LNCAP (cell line): ENCODE data around the gene NFKBIB.

ENCODE experiments used
- TF ChIP-seq, protein P1 (sequence below): fragments of 450-650 bp; IDR thresholded peaks from 2 replicates; pipeline ENCODE4 v1.5.1; 2017; ENCODE audit warnings: mild to moderate bottlenecking

Gene NFKBIB

GRCh38 chr19:38951187-38951586, 51.4 kb downstream of the NFKBIB start:
- TF ChIP-seq, protein P1, sequence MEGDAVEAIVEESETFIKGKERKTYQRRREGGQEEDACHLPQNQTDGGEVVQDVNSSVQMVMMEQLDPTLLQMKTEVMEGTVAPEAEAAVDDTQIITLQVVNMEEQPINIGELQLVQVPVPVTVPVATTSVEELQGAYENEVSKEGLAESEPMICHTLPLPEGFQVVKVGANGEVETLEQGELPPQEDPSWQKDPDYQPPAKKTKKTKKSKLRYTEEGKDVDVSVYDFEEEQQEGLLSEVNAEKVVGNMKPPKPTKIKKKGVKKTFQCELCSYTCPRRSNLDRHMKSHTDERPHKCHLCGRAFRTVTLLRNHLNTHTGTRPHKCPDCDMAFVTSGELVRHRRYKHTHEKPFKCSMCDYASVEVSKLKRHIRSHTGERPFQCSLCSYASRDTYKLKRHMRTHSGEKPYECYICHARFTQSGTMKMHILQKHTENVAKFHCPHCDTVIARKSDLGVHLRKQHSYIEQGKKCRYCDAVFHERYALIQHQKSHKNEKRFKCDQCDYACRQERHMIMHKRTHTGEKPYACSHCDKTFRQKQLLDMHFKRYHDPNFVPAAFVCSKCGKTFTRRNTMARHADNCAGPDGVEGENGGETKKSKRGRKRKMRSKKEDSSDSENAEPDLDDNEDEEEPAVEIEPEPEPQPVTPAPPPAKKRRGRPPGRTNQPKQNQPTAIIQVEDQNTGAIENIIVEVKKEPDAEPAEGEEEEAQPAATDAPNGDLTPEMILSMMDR: no peak

DNA sequence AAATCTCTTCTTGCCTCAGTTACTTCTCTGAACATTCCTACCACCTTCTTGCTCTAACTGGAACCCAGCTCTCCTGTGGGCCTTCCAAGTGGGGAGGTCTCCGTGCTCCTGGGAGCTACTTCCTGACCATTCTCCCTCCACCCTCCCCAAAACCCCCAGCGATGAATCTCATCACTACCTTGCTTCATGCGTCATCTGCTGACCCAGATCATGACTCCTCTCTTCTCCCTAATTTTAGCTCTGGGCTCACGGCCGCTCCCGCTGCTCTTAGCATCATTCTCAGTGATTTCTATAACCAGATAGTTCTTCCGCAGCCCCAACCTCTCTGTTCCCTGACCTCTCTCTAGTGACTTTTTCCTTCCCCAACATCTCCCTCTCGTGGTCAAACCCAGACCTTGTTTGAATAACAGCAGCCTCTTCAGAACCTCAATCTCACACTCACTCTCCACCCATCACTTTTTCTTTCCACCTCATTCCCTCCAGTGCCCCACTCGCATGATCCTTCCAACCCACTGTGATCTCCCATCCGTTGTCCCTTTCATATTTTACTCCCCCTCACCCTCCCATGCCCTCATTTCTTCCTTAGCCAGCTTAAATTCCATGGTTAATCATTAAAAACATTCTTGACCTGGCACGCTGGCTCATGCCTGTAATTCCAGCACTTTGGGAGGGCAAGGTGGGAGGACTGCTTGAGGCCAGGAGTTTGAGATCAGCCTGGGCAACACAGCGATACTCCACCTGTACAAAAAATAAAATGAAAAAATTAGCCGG, 52.8 kb downstream of the NFKBIB start:
- TF ChIP-seq, protein P1: peak; percentile 59

DNA sequence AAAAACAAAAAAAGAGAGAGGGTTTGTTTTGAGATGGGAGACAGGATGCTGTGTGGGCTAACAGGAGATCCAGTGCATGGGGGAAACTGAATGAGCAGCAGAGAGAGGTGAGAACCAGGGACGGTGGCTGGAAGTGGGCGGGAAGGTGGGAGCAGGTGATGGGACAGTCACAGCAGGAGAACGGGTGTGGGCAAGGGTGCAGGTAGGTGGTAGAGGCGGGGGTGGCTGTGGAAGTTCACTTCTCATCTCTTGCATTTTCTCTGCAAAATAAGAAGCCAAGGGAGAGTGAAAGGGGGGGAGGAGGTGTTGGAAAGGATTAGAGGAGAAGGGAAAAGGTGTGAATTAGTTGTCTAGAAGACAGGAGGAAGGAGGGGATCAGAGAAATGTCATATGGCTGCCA, 53.9 kb downstream of the NFKBIB start:
- TF ChIP-seq, protein P1: no peak

DNA sequence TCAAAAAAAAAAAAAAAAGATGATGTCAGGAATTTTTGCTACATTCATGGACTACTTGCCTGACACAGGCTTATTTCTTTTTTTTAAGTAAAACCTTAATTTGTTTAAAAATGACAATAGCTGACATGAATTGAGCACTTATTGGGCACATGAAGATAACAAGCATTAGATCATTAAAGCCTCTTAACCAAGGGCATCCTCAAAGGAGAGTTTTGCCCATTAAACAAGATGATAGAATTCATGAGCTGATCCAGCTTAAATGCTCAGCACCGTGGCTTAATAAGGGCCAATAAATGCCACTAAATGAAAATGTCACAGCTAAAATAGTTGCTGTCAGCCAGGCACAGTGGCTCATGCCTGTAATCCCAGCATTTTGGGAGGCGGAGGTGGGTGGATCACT, 56.5 kb downstream of the NFKBIB start:
- TF ChIP-seq, protein P1: no peak

DNA sequence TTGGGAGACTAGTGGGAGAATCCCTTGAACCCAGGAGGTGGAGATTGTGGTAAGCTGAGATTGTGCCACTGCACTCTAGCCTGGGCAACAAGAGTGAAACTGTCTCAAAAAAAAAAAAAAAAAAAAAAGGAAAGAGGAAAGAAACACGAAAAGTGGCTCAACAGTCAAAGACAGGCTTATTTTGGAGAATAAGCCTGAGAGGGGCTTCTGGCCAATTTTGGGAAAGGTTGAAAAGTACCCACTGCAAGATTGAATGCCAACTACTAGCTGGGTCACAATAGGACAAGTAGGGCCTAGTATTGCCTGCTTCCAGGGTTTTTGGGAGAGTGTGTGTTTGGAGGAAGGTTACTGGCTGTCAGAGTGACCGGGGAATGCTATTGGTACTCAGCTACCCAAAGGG, 58.5 kb downstream of the NFKBIB start:
- TF ChIP-seq, protein P1: no peak
